B cell (primary cell): ENCODE results near the gene SLC7A7.

Experiments
- CTCF ChIP-seq: fragments of 200-600 bp; IDR thresholded peaks from one replicate; pipeline ENCODE4 v1.8.0; 2022; ENCODE audit warnings: antibody characterized with exemption, mild to moderate bottlenecking
- EZH2 ChIP-seq: IDR thresholded peaks from 2 replicates; pipeline ENCODE4 v1.6.1; 2012; ENCODE audit warnings: borderline replicate concordance, low read depth, mild to moderate bottlenecking, moderate library complexity, low read length; ENCODE audit not compliant: insufficient read depth, poor library complexity, severe bottlenecking

DNA sequence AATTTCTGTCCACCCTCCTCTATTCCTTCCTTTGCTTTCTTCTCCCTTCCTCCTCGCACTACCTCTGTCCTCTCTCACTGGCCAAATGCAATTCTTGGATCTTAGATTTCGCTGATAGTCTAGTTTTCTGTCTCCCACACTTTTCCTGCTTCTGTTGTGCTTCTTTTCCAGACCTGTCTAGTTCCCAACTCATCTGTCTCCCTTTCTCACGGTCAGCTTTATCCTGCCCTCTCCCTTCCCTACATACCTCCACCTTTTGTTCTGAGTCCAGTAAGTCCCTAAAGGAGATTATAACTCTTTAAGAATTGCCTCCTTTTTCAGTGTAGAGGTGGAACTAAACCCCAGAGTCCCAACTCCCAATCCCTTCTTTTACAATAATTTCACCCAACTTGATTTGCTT lies 20.3 kb upstream of the SLC7A7 start:
- TF ChIP-seq CTCF: no peak
- TF ChIP-seq EZH2: no peak
